Vagina (tissue), 2 donors: Measurements from ENCODE around the gene PLEKHG3.

Experiments used
- CTCF ChIP-seq, 3 experiments: fragments of 450-650 bp in 2 of 3; fragments of 200-600 bp in 1 of 3; sonication (generic) in 1 of 3; IDR thresholded peaks; one replicate each; pipeline ENCODE4 v1.5.1; 2017 to 2019; ENCODE audit warnings: antibody characterized with exemption in 3 of 3, mild to moderate bottlenecking in 2 of 3, moderate library complexity in 2 of 3
- POLR2A ChIP-seq, 2 donors: fragments of 450-650 bp; IDR thresholded peaks; one replicate each; pipeline ENCODE4 v1.6.1; 2017; ENCODE audit warnings: antibody characterized with exemption in 2 of 2, mild to moderate bottlenecking in 2 of 2, moderate library complexity in 2 of 2

- no peak for TF ChIP-seq CTCF (IDR thresholded peaks at IDR 0.05)
- TF ChIP-seq POLR2A (IDR thresholded peaks at IDR 0.05) = no peak
Measured at GRCh38 chr14:64774272-64774671, 70.0 kb downstream of the PLEKHG3 start.
